ENCODE results near the gene TENM3. TPM values are rescaled to one million over a fixed set of nuclear protein-coding genes. Genes with fewer than 3 reads are reported as not detected.

The TENM3 gene
- polyA plus RNA-seq, 4 donors = 15.3 to 18.0 (median 17.9) TPM

DNA sequence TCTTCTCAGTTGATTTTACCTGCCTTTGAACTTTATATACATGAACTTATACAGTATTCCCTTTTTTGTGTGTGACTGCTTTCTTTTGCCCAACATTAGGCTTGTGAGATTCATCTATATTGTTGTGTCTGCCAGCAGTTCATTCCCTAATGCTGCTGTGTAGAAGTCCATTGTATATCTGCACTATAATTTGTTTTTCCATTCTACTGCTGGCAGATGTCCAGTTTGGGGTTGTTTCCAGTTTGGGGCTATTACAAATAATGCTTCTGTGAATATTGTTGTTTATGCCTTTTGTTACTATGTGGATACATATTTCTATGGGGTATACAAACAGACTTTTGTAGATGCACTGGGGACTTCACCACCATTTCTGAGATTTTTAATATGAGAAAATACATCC is 405.6 kb downstream of the TENM3 start:
- no peak for DNase-seq (ENCODE audit: low read depth in 4 of 4, low spot score in 3 of 4)

GRCh38 chr4:182649698-182650477 is 406.7 kb downstream of the TENM3 start:
- no peak for DNase-seq (ENCODE audit: low read depth in 4 of 4, low spot score in 3 of 4)

DNA sequence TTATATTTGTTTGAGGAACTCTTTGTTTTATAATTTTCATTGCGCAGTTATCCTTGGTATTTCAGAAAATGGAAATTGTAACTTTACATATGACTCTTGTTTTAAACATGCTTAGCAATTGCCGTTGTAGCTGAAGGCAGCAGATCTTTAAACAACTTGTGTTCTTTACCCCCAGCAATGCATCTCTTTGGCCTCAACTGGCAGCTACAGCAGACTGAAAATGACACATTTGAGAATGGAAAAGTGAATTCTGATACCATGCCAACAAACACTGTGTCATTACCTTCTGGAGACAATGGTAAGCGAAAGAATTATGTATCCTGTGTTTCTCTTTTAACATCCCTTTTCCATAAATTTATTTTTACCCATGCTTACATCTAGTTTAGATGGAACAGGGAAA is 410.4 kb downstream of the TENM3 start:
- DNase-seq (ENCODE audit: low read depth in 4 of 4, low spot score in 3 of 4) = no peak

GRCh38 chr4:182655340-182655739 is 412.1 kb downstream of the TENM3 start:
- no peak for DNase-seq (ENCODE audit: low read depth in 4 of 4, low spot score in 3 of 4)

- DNase-seq (ENCODE audit: low read depth in 4 of 4, low spot score in 3 of 4) = no peak
Measured at GRCh38 chr4:182662551-182662950, 419.3 kb downstream of the TENM3 start.

GRCh38 chr4:182671231-182671630 is 428.0 kb downstream of the TENM3 start:
- DNase-seq (ENCODE audit: low read depth in 4 of 4, low spot score in 3 of 4) = no peak

- DNase-seq (ENCODE audit: low read depth in 4 of 4, low spot score in 3 of 4) = no peak
Measured at GRCh38 chr4:182671749-182672148, 428.5 kb downstream of the TENM3 start.

DNA sequence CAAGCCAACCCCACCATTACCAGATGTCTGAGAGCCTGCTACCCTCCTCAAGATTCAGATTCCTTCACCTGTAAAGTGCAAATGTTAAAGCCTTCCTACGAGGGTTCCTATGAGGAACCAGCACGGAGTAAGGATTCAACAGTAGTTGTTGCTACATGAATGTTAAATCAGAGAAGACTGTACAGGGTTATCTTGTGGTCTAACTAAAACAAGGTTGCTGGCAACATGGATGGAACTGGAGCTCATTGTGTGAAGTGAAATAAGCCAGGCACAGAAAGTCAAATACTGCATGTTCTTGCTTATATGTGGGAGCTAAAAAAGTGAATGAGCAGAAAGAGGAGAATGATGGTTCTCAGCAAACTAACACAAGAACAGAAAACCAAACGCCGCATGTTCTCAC is 435.4 kb downstream of the TENM3 start:
- DNase-seq (ENCODE audit: low read depth in 4 of 4, low spot score in 3 of 4) = no peak

GRCh38 chr4:182679533-182679932 is 436.3 kb downstream of the TENM3 start:
- no peak for DNase-seq (ENCODE audit: low read depth in 4 of 4, low spot score in 3 of 4)

- peak in 3 of 4 donors; percentile 9 to 26 (median 19) for DNase-seq (ENCODE audit: low read depth in 4 of 4, low spot score in 3 of 4)
Measured at GRCh38 chr4:182680234-182680653, 437.0 kb downstream of the TENM3 start.

GRCh38 chr4:182683661-182684060 is 440.5 kb downstream of the TENM3 start:
- DNase-seq (ENCODE audit: low read depth in 4 of 4, low spot score in 3 of 4) = no peak

GRCh38 chr4:182684796-182685195 is 441.6 kb downstream of the TENM3 start:
- no peak for DNase-seq (ENCODE audit: low read depth in 4 of 4, low spot score in 3 of 4)

DNA sequence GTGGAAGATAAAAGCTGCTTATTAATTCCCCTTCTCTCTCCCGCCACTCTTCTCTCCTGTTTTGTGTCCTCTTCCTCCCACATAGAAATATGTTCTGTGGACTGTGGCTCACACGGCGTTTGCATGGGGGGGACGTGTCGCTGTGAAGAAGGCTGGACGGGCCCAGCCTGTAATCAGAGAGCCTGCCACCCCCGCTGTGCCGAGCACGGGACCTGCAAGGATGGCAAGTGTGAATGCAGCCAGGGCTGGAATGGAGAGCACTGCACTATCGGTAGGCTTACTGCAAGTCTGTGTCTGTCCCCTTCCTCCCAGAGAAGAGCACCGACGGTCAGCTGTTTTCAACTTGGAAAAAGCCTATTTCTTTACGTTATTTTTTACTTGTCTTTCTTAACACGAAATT is 444.9 kb downstream of the TENM3 start:
- DNase-seq (ENCODE audit: low read depth in 4 of 4, low spot score in 3 of 4) = no peak

DNA sequence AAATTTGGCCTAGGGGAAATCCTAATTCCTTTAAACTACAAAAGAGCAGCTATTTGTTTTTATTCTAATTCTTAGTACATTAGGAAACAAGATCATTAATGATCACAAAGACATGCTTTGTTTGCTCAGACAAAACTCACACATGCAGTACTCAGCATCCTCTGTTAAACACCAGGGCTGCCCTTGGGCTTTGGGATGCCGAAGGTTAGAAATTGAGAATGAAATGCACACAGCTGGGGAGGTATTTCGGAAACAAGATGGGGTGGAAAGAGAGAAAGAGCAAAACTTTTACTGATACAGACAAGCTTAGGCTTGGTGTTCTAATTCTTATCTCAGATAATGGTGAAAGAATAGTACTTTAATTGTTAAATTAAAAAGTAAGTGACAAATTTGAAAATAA is 451.3 kb downstream of the TENM3 start:
- DNase-seq (ENCODE audit: low read depth in 4 of 4, low spot score in 3 of 4) = no peak

GRCh38 chr4:182695009-182695408 is 451.8 kb downstream of the TENM3 start:
- DNase-seq (ENCODE audit: low read depth in 4 of 4, low spot score in 3 of 4) = no peak

DNA sequence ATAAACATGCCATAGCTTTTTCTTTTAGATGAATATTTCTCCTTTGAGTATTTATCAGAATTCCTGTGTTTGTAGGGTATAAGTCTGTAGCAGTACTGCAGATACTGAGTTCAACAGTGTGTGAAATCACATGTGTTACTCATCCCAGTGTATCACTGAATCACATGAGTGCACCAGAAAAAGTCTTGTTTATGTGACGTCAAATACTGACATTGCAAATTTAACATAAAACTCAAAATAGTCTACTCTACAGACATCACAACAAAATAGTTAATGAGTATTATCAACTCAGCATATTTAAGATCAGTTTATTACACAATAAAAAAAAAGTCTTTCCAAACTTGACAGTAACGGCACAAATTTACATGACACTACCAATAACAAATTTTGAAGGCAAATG is 452.6 kb downstream of the TENM3 start:
- no peak for DNase-seq (ENCODE audit: low read depth in 4 of 4, low spot score in 3 of 4)

GRCh38 chr4:182697094-182697493 is 453.9 kb downstream of the TENM3 start:
- no peak for DNase-seq (ENCODE audit: low read depth in 4 of 4, low spot score in 3 of 4)

GRCh38 chr4:182698212-182698611 is 455.0 kb downstream of the TENM3 start:
- DNase-seq (ENCODE audit: low read depth in 4 of 4, low spot score in 3 of 4) = no peak

- DNase-seq (ENCODE audit: low read depth in 4 of 4, low spot score in 3 of 4) = no peak
Measured at GRCh38 chr4:182699201-182699600, 456.0 kb downstream of the TENM3 start.

DNA sequence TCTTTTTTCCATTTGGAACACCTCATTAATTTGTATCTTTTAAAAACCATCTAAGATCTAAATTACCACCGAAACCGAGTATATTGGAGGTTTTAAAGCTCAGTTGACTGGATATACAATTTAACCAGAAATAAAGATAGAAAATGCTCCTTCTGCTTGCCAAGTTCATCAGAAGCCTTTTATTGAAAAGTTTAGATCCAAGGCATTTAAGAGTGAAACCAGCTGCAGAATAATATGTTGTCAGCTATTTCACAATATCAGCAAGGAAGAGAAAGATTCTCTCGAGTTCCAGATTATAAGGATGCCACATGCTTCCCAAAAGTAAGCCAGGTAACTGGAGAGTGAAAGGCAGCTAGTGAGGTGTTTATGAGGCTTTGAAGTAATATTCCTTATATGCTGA is 456.6 kb downstream of the TENM3 start:
- no peak for DNase-seq (ENCODE audit: low read depth in 4 of 4, low spot score in 3 of 4)

DNA sequence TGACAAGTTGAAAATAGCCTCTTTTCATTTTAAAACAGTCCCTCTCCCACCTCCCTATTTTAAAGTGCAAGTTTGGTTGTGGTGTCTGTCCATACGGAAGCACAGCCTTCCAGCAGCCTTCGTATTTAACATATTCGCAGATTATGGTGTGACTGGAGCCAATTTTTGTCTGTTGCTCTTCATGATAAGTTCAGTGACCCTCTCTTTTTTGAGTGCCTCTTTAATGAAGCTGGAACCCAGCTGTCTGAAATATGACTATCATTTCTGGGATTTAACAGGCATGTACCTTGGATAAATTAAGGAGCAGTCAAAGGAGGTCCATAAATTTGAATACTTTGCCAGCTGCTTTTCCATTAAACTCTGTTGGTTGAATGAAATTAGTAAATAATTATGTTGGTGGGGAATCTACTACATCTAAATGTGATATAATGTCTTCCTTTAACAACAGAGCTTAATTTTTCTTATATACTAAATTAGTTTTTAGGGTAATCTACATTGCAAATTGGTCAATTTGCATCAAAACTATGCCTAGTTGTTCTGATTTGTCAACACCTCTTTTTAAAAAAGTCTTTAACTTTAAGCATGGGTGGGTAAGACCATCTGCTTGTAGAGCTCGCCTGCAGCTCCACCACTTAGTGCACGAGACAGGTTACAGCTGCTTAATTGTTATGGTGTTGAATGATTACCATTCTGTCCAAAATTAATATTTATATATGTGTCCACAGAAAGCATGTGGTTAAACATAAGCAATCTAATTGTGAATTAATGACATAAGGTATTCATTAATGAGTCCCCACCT is 457.4 kb downstream of the TENM3 start:
- DNase-seq (ENCODE audit: low read depth in 4 of 4, low spot score in 3 of 4) = no peak

DNA sequence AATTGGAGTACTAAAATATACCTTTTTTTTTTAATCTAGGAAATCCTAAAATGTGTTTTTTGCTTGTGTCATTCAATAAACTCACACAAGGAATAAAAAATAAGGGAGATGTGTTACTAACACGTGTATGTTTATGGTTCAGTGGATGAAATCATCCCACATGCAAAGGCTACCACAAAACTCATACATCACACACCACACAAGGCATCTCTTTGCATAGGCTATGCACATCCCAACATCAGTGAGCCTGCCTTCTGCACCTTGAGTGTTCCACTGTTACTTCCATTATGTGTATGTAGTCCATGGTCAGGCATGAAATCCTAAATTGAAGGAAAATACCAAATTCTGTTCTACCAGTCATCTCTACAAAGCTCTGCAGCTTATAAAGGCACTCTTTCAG is 460.9 kb downstream of the TENM3 start:
- DNase-seq (ENCODE audit: low read depth in 4 of 4, low spot score in 3 of 4) = no peak

All from right renal pelvis (tissue), 4 donors.